Prostate gland (tissue), 2 donors: ENCODE data around the gene AP2B1.

ENCODE experiments used
- POLR2A ChIP-seq: fragments of 450-650 bp; IDR thresholded peaks from one replicate; pipeline ENCODE4 v1.6.1; 2016; ENCODE audit warnings: antibody characterized with exemption, mild to moderate bottlenecking
- POLR2AphosphoS5 ChIP-seq: sonication (generic); formaldehyde crosslinking; IDR thresholded peaks from one replicate; pipeline ENCODE4 v1.6.1; 2017; ENCODE audit warnings: antibody characterized with exemption
- TF ChIP-seq, protein P1 (sequence below), 4 experiments: fragments of 200-600 bp in 2 of 4; fragments of 450-650 bp in 2 of 4; sonication (generic) in 2 of 4; IDR thresholded peaks; 1 replicate in 3 of 4; 2 replicates in 1 of 4; pipeline ENCODE4 v1.5.1; 2016 to 2019; ENCODE audit warnings: antibody characterized with exemption in 4 of 4, mild to moderate bottlenecking in 2 of 4, moderate library complexity in 2 of 4

DNA sequence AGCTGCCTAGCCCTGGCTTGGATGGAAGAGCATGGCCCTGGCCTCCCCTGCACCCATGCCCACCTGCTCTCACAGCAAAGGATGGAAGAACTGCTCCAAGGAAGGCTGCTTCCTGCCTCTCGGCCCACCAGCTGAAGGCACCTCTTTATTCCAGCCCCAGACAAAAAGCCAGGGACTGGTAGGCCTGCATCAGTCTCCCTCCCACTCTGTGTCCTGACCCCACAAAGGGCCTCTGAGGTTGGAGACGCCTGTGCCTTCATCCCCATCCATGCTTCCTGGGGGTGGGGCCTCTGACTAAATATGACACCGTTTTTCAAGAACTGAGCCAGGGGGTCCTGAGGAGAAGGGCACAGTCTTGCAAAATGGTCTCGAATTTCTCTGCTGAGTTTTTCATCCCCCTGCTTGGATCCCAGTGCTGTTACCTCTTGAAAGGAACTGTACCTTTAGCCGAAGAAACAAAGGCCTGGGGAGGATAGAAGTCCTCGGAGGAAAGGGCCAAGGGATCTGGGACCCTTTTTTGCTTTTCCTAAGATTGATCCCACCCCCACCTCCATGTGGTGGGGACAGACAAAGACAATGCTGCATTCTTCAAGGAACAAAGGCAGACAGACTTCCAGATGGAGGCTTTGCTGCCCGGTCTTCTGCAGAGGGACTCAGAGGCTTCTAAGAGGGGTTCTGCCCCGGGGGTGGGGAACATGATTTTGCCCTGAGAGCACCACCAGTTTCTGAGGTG is 178.8 kb downstream of the AP2B1 start:
- TF ChIP-seq, protein P1, sequence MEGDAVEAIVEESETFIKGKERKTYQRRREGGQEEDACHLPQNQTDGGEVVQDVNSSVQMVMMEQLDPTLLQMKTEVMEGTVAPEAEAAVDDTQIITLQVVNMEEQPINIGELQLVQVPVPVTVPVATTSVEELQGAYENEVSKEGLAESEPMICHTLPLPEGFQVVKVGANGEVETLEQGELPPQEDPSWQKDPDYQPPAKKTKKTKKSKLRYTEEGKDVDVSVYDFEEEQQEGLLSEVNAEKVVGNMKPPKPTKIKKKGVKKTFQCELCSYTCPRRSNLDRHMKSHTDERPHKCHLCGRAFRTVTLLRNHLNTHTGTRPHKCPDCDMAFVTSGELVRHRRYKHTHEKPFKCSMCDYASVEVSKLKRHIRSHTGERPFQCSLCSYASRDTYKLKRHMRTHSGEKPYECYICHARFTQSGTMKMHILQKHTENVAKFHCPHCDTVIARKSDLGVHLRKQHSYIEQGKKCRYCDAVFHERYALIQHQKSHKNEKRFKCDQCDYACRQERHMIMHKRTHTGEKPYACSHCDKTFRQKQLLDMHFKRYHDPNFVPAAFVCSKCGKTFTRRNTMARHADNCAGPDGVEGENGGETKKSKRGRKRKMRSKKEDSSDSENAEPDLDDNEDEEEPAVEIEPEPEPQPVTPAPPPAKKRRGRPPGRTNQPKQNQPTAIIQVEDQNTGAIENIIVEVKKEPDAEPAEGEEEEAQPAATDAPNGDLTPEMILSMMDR (IDR thresholded peaks at IDR 0.05) = no peak
- TF ChIP-seq POLR2AphosphoS5 (no peak), POLR2A (no peak)
